HG02938 (cell line): ENCODE results near the gene NELL2.

Experiments
- ATAC-seq: cut with Tn5 transposase; IDR thresholded peaks from one replicate; pipeline ENCODE4 v1.9.1; 2021; ENCODE audit warnings: mild to moderate bottlenecking, moderate library complexity; ENCODE audit not compliant: unreplicated experiment

The NELL2 gene

GRCh38 chr12:44627387-44628166, 248.5 kb downstream of the NELL2 start:
- no peak for ATAC-seq

GRCh38 chr12:44626883-44627282, 249.2 kb downstream of the NELL2 start:
- no peak for ATAC-seq

GRCh38 chr12:44618946-44619345, 257.2 kb downstream of the NELL2 start:
- no peak for ATAC-seq

- no peak for ATAC-seq
These were observed 259.7 kb downstream of the NELL2 start for GRCh38 chr12:44616402-44616801.

GRCh38 chr12:44611538-44611937, 264.6 kb downstream of the NELL2 start:
- ATAC-seq, result no peak

GRCh38 chr12:44603701-44604100, 272.4 kb downstream of the NELL2 start:
- ATAC-seq, result no peak

GRCh38 chr12:44592626-44593025, 283.5 kb downstream of the NELL2 start:
- ATAC-seq, result no peak

- no peak for ATAC-seq
These were observed 286.4 kb downstream of the NELL2 start for GRCh38 chr12:44589697-44590096.

- ATAC-seq, result no peak
These were observed 287.5 kb downstream of the NELL2 start for GRCh38 chr12:44588651-44589050.

GRCh38 chr12:44584625-44585024, 291.5 kb downstream of the NELL2 start:
- no peak for ATAC-seq

GRCh38 chr12:44582521-44582920, 293.6 kb downstream of the NELL2 start:
- ATAC-seq, result no peak

GRCh38 chr12:44581642-44582242, 294.4 kb downstream of the NELL2 start:
- no peak for ATAC-seq

GRCh38 chr12:44574586-44574985, 301.5 kb downstream of the NELL2 start:
- no peak for ATAC-seq

GRCh38 chr12:44573723-44574122, 302.4 kb downstream of the NELL2 start:
- no peak for ATAC-seq

GRCh38 chr12:44571006-44571550, 305.0 kb downstream of the NELL2 start:
- ATAC-seq, result no peak

GRCh38 chr12:44570036-44570583, 306.0 kb downstream of the NELL2 start:
- no peak for ATAC-seq

- no peak for ATAC-seq
These were observed 311.0 kb downstream of the NELL2 start for GRCh38 chr12:44565163-44565562.

- no peak for ATAC-seq
These were observed 312.6 kb downstream of the NELL2 start for GRCh38 chr12:44563486-44563885.

GRCh38 chr12:44558340-44559100, 317.6 kb downstream of the NELL2 start:
- ATAC-seq, result no peak

GRCh38 chr12:44555454-44555853, 320.7 kb downstream of the NELL2 start:
- ATAC-seq, result no peak

- no peak for ATAC-seq
These were observed 324.5 kb downstream of the NELL2 start for GRCh38 chr12:44551631-44552030.
